Measurements from ENCODE around the gene KRABD2.
"Not testable (repeated sequence)": the region's sequence is repeated elsewhere in the genome, so short reads cannot be mapped to it uniquely, and the experiment has no call there.

Gene KRABD2

DNA sequence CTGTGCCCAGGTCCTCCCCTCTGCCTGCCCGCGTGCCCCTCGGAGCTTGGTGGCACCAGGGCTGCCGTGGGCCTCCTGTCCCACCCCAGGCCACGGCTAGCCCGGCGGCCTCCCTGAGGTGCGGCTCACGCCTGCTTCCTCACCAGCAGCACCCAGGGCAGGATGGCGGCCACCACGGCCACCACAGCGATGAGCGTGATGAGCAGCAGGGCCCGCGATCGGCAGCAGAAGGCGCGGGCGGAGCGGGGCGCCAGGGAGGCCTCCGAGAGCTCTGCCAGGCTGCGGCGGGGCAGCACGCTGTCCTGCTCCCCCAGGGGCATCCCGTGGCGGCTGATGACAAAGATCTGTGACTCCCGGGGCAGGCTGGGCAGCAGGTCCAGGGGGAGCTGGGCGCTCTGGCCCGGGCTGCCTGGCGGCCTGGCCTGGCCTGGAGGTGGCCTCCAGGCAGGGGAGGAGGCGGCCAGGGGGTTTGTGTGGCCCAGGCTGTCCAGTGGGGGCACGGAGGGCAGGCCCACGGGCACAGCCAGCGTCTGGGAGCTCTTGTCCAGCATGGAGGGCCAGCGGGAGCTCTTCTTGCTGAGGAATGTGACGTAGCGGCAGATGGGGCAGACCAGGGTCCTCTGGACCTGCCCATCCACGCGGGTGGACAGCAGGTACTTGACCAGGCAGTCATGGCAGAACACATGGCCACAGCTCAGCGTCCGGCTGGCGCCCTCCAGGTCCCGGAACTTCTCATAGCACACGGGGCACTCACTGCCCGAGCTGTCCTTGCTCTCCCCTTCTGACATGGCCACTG lies 16.4 kb upstream of the KRABD2 start:
- DNase-seq, result no peak

DNA sequence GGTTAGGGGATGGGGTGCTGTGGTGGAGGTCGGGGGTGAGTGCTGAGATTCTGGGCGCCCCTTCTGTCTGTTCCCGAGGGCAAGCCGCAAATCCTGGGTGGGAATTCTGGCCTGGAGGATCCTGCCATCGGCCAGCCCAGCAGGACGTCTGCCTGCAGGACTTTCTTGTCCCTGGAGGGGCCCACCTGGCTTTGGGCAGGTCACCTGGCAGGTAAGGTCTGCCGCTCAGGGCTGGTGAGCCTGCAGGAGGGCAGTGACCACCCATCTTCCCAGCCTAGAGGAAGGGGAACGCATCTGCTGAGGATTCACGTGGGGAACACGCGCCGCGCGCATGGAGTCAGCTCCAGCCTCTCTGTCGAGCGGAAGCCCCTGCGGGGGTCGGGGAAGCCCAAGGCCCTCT lies 15.8 kb upstream of the KRABD2 start:
- DNase-seq, result no peak

DNA sequence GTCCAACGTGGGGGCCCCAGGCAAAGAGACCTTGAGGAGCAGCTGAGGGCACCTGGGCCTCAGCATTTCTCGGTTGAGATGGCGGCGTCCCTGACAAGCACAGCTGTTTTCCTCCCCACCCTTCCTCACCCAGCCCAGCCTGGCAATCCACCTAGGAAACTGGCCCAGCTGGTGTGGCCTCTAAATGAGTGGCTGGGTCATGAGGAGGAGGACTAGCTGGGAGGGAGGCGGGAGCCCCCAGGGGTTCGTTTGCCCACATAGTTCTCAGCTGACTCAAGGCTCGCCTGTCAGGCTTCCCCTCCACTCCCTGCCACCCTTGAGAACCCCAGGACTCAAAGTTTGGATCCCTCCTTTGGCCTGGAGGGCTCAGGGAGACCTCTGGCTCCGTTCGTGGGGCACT lies 15.2 kb upstream of the KRABD2 start:
- peak; percentile 55 for DNase-seq

DNA sequence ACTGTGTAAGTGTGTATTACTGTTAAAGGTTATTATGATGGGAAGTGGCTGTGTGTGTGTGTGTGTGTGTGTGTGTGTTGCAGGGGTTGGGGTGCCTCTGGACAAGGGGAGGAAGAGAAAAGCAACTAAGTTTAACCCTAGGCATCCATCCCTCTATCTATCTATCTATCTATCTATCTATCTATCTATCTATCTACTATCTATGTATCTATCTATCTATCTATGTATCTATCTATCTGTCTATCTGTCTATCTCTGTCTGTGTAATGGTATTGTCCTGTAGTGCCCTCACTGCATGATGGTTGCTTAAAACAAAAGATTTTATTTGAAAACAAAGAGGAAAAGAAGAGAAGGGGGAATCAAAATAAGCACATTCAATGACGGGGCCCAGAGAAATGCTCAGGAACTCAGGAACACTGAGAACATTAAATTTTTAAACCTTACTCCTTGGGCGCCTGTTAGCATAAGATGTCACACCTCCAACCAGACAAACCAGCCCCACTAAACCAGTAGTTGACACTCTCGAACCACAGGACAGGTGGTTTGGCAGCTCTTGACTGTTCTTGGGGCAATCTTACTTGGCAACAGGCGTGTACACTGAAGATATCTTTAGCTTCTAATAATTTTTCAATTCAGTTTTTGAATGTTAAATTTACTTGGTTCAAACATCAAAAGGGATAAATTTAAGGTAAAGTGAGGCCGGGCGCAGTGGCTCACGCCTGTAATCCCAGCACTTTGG lies 11.6 kb upstream of the KRABD2 start:
- DNase-seq, result no peak

DNA sequence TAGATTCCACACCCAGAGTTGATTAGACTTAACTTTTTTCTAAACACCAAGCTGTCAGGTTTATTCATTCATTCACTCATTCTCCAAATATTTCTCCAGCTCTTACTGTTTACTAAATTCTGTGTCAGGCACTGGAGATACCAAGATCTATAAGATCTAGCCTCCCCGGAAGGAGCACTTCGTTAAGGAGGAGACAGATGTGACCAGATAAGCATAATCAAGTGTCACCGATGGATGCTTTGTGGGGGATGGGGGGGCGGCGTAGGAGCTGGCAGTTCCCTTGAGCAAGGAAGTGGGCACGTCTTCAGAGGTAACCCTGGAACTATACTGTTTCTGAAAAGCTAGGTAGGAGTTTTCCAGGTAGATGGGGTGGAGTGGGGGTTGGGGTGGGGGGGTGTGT lies 10.3 kb upstream of the KRABD2 start:
- no peak for DNase-seq

DNA sequence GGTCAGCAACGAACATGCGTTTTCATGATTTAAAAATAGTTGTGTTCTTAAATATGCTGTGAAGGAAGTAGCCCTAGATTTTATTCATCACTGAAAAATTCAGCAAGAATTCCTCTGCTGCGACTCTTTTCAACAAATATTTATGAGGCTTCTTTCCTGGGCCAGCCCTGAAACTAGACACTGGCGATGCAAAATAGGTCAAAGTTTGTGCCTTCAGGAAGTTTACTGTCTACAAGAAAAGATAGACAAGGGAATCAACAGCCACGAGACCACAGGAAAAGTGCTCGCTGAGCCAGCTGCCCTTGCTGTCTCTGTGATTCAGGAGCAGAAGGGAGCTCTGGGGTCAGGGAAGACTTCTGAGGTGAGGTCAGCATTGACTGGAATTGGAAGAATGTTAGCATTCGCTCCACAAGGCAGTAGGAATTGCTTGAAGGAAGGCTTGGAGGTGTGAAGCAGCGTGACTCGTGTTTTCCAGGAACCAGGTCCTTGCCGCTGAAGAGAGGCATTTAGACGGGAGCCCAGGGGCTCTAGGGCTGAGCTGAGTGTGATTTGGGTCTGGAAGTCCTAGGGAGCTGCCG lies 8.4 kb upstream of the KRABD2 start:
- DNase-seq, result peak; percentile 91

DNA sequence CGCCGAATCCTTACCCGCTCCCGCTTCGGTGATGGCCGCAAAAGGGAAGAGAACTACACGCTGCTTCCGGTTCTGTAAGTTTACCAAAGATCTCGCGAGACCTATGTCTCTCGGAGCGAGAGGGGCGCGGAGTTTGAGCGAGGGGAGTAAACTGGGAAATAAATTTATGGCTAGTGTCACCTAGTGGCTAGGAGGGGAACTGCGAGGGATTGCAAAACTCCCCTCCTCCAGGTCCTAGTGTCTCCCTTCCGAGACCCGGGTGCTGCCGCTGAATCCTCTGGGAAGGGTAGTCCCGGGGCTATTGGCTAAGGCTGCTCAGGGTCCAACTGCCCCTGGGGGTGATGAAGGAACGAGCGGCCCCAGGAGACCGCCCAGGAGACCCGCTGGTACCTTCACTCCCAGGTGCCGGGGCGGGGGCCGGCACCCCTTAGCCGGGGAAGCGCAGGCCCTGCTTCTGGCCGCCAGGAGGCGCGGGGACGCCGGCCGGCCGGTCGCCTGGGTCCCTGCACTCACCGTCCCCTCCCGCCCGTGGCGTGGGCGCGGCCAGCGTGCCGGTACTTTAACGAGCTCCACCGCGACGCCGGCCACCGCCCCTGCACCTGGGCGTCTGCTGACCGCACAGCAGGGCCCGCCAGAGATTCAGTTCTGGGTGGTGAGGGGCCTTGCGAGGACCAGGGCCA lies 6.8 kb upstream of the KRABD2 start, which contains the start of gene RPL26:
TSS of gene RPL26 (minus strand) at position 51 of the 680 bp plus-strand sequence. CDS start 883 bp downstream, outside the sequence.
- peak; percentile 94 for DNase-seq

DNA sequence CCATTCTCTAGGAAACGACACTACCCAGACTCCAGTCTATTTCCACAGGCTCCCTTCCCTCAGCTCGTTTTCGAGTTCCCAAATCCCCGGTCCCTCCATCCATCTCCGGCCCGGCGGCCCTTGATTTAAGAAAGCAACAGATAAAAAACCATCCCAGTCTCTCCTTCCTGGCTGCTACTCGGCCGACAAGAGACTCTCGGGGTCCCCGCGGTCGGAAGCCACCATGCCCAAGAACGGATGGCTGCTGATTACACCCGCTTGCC lies 6.3 kb upstream of the KRABD2 start:
- DNase-seq, result no peak

DNA sequence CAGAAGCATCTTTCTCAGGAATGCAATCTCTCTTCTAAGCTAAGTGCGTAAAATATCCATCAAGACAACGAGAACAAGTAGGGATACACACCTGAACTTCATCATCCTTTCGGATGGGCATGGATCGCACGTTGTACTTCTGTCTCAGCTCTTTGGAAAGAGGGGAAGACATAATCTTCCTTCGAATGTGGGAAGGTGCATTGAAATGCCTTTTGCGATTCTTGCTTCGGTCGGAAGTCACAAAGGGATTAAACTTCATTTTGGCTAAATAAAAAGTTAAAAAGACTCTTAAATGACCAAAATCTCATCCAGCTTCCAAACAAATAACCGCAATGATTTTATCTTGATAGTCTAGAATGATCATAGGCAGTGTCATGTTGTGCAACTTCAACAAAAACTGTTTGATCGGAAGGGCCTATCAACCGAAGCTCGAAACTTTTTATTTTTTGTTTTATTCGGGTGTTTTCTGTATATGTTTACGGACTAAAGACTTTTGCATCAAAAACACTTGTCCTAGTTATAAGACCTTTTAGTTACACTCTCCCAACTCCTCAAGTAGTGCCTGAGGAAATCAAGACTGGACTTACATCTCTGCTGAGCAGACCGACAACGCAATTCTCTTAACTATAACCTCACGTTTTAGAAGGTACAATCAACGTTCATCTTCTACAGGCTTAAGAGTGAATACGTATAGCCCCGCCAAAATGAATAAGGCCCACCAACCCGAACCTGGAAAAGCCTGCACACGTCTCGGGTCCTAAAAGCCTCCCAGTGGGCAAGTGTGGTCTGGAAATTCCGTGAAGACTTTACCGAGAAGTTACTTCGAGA lies 5.8 kb upstream of the KRABD2 start:
- no peak for DNase-seq

DNA sequence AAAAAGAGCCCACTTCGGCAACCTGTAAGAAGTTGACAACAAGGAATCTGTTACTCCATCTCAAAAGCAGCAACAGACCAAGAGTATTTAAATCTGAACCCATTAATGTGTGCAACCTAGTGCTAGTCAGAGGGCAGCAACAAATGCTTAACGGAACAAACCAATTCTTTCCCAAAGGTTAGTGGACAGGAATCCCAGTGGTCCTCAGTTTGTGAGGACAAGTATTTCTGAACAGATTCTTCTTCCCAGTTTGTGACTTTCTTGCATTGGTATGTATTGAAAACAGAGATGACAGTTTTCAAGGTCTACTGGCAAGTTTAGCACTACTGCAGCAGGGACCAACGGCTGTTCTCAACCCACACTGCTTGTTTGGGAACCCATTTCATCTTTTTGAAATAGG lies 3.5 kb upstream of the KRABD2 start:
- no peak for DNase-seq

DNA sequence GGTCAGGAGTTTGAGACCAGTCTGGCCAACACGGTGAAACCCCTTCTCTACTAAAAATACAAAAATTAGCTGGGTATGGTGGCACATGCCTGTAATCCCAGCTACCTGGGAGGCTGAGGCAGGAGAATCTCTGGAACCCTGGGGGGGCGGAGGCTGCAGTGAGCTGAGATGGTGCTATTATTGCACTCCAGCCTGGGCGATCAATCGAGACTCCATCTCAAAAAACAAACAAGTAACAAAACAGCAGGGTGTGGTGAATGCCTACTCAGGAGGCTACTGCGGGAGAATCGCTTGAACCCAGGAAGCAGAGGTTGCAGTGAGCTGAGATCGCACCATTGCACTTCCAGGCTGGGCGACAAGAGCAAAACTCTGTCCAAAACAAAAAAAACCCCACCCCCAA lies 1.6 kb upstream of the KRABD2 start:
- DNase-seq, result not testable (repeated sequence)

DNA sequence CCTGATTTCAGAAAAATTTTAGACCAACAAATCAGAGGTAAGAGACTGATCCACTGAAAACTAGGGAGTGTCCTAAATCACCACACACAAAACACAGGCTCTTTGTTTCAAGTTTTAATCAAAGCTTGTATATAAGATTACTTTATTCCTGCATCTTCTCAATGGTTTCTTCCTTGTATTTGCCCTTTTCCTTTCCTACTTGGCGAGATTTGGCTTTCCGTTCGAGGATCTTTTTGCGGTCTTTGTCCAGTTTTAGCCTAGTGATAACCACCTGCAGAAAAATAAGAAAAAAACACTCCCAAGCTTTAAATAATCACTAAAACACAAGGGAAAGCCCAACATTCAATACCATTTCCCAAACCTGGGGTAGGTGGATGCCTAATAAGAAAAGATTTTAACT lies 918 bp upstream of the KRABD2 start:
- DNase-seq, result no peak

DNA sequence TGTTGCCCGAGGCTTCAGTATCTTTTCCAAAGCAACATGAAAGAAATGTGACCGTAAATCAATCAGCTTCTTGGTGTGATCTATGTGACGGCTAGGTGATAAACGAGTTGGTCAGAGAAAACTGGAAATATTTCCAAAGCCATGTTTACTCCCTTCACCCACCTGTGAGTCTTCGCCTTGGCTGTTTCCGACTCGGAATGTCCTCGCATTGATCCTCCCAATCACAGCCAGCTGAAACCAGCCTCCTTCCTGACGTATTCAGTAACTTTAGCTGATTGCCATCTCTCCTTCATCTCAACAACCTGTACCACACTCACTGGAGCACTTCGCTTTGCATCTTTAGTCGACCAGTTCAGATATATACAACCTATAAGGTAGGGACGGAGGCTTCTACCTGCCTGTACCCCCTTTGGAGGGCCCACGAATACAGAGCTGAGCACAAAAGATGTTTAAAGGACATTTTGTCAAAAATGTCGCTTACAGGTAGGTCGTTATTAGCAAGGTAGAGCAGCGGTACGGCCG lies 705 bp downstream of the KRABD2 start:
- no peak for DNase-seq

DNA sequence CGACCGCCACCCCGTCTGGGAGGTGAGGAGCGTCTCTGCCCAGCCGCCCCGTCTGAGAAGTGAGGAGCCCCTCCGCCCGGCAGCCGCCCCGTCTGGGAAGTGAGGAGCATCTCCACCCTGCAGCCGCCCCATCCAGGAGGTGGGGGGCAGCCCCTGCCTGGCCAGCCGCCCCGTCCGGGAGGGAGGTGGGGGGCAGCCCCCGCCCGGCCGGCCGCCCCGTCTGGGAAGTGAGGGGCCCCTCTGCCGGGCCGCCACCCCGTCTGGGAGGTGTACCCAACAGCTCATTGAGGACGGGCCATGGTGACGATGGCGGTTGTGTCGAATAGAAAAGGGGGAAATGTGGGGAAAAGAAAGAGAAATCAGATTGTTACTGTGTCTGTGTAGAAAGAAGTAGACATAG lies 2.6 kb downstream of the KRABD2 start:
- DNase-seq, result not testable (repeated sequence)

DNA sequence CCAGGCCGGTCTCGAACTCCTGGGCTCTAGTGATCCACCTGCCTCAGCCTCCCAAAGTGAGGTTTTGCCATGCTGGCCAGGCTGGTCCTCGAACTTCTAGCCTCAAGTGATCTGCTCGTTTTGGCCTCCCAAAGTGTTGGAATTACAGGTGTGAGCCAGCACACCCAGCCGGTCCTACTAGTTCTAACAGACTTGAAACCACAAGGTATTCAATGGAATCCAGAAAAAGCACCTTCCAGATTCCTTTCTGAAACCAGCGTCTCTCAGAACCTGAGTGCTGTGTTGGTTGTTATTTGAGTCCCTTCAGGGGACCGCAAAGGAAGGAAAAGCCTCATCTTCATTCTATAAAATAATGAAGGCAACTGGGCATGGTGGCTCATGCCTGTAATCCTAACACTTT lies 4.1 kb downstream of the KRABD2 start:
- no peak for DNase-seq

DNA sequence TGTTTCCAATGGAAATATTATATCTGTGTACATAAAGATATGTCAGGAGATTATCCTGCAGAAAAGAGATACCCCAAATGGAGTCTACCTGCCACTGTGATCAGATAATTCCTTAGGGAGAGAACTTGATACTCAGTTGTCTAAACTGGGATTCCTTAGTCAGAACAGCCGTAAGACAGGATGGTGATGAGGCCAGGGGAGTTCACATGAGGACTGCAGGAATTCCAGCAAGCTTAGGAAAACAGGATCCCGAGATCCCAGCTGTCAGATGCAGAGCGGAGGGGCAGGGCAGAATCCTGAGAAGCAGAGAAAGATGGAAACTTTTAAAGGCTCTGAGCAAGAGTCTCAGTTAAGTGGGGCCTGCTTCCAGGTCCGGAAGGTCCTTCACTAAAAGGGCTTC lies 4.7 kb downstream of the KRABD2 start:
- DNase-seq, result no peak

DNA sequence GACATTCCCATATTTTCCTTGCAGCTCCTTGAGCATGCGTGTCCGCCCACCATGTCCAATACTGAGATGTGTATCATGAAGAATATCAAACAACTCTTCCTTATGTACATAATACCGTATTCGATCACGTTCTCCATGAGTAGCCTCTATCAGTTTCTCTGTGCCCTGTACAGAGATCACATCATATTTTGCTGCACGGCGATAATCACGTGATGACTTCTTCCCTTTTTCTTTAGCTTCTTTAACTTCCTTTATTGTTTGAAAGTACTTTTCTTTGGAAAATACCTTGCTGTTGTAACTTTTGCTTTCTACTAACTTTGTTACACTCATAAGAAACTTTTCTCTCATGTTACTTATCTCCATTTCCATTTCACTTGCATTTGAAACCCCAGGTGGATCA lies 6.6 kb downstream of the KRABD2 start:
- DNase-seq, result no peak

DNA sequence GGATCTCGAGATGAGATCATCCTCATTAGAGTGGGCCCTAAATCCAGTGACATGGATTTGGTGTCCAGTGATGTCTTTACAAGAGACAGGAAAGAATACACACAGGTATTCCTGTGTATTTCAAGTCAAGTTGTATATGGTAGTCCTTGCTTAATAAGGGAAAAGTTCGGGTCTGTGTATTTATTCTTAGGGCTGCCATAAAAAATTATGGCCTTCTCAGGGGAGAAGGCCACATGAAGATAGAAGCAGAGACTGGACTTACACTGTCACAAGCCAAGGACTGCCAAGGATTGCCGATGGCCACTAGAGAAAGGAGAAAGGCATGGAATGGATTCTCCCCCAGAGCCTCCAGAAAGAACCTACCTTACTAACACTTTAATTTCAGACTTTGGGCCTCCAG lies 8.3 kb downstream of the KRABD2 start:
- DNase-seq, result no peak

DNA sequence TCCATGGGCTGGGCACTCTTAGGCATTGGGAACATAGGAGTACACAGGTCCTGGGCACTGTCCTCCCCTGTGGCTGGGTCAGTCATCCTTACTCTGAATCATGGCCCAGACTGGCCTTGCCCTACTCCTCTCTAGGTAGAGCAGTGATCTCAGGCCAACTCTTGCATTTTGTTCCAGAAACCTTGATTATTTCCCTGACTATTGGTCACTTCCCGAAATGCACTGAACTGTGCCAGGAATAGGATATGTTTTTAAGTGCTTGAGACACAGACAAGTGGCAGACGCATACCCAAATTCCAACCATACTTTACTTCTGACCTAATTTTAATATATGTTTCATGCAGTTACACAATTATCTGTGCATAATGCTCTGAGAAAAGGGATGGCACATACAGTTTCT lies 10.3 kb downstream of the KRABD2 start:
- peak; percentile 49 for DNase-seq

DNA sequence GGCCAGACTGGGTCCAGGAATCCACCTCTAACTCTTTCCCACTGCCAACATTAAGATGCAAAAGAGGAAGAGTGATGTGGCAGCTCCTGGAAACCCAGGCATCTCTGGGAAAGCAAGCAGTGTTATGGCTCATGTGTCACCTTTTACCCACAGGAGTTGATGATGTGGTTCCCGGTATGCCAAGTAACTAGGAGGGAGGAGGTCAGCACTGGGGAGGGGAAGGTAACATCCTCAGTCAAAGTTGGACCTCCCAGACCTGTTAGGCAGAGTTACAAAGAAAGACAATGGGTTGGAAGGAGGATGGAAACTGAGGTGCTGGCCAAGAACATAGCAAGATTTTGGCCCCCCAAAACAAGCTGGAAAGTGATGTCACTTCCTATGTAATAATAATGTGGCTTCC lies 11.4 kb downstream of the KRABD2 start:
- peak; percentile 13 for DNase-seq

DNA sequence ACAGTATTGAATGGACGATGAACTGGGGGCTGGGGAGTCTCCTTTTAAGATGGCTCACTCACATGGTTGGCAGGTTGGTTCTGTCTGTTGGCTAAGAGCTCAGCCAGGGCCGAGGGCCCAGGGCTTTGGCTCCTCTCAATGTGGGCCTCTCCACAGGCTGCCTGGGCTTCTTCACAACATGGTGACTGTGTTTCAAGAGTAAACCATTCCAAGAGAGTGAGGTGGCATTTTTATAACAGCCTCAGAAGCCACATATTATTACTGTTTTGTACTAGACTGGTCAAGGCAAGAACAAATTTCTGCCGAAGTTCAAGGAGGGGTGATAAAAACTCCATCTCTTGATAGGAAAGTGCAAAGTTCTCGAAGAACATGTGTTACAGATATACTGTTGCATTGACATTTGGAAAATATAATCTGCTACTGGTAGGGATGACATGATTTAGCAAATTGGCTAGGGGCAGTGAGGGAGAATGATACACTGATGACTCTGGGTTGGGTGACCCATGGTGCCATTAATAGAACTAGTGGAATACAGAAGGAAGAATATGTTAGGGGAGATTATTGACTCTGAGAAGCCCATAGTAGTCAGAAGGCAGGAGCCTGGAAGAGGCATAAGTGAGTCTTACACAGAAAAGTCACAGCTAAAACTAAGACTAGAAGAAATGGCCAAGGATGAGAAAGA lies 13.7 kb downstream of the KRABD2 start:
- no peak for DNase-seq

DNA sequence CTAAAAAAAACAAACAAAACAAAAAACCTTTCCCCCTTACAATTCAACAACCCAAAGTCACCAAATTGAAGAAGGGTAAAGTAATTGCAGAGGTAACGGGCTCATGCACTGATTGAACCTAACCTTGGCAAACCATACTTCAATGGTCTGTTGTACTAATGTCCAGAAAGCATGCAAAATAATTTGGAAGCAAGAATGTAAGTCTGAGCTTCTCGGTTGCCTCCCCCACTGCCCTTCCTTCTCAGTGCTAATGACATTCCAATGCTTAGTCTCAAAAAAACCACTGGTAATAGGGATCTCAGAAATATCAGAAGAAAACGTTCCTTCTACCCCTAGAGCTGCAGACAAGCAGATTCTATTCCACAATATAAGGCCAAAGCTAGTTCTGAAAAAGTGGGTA lies 15.8 kb downstream of the KRABD2 start:
- no peak for DNase-seq

Data from NCI-H226 (cell line).